G401 (cell line): ENCODE results near the gene SEPHS2. TPM values are rescaled to one million over a fixed set of nuclear protein-coding genes. Genes with fewer than 3 reads are reported as not detected.
"Not testable (repeated sequence)": the region's sequence is repeated elsewhere in the genome, so short reads cannot be mapped to it uniquely, and the experiment has no call there.

Experiments
- DNase-seq: peaks from one replicate; pipeline ENCODE4 v3.0.0-alpha.2; 2015; ENCODE audit warnings: low spot score
- in situ Hi-C: cut with HindIII; loops from 2 replicates; pipeline ENCODE4 v1.10.0; 2016; ENCODE audit warnings: low sequenced_read_pairs, mixed read lengths
- total RNA-seq: library from RNA; depleted of rRNA; stranded (reverse); fragments of >200 nt; shearing (Covaris generic); gene quantifications from 2 replicates; pipeline ENCODE4 v1.2.3, GENCODE V29; 2014; rRNA removed

The SEPHS2 gene
- total RNA-seq, result 64.0 and 83.6 TPM in 2 replicates

GRCh38 chr16:30445408-30446202, at the start of gene SEPHS2:
TSS of gene SEPHS2 (minus strand) at chr16:30445874. CDS start at chr16:30445727, 147 bp downstream.
- DNase-seq, result peak; percentile 98
- in situ Hi-C loops, result no loop called here

- in situ Hi-C loops, result no loop called here
- DNase-seq, result no peak
These were observed 49.0 kb upstream of the SEPHS2 start for GRCh38 chr16:30494709-30495108.

- no peak for DNase-seq
- in situ Hi-C loops, result no loop called here
These were observed 48.3 kb upstream of the SEPHS2 start for GRCh38 chr16:30493941-30494488.

DNA sequence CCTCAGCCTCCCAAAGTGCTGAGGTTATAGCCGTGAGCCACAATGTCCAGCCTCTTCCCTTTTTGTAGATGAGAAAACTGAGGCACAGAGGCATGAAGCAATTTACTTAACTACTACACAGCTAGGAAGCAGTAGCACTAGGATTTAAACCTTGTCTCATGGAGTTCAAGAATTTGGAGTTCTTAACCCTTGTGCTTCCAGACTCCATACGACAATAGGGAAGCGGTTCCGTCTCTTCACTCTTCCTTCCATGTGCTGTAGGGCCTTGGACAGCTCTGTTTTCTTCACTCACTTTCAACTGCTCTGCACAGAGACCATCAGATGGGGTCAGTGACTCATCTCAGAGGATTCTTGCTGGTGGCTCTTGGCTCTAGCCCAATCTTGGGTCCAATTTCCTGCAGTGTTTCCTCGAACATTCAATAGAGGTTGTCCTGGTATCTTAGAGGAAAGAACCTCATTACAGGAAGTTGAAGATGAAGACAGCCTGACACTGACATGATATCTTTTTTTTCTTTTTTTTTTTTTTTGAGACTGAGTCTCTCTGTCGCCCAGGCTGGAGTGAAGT, 46.2 kb upstream of the SEPHS2 start:
- DNase-seq, result no peak
- in situ Hi-C loops, result no loop called here

DNA sequence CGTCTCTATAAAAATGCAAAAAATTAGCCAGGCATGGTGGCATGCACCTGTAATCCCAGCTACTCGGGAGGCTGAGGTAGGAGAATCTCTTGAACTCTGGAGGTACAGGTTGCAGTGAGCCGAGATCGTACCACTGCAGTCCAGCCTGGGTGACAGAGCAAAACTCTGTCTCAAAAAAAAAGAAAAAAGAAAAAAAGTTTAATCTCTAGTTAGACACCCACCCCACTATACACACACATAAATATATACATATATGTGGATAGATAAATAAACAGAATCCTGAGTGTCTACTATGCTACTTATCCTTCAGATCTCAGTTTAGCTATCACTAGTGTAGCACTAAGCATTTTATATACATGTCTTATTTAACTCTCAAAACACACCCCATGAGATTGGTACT, 45.6 kb upstream of the SEPHS2 start:
- in situ Hi-C loops, result no loop called here
- no peak for DNase-seq

DNA sequence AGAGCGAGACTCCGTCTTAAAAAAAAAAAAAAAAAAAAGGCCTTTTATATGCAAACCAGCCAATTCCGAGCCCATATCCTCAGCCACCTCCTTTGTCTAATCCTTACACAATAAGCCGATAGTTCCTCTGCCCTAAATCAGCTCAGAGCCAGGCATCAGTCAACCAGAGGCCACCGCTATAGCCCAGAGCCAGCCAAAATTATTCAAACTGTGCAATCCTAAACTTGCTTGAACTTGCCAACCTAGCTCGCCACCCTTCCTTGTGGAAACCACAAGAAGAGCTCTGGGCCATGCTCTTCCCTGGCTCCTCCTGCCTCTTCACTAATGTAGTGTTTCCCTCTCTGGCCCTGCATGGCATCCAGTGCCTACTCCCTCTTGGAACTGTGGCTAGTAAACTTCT, 44.5 kb upstream of the SEPHS2 start:
- DNase-seq, result no peak
- in situ Hi-C loops, result no loop called here

GRCh38 chr16:30488764-30489605, 43.3 kb upstream of the SEPHS2 start:
- in situ Hi-C loops, result no loop called here
- DNase-seq, result no peak

- in situ Hi-C loops, result no loop called here
- no peak for DNase-seq
These were observed 40.3 kb upstream of the SEPHS2 start for GRCh38 chr16:30485818-30486436.

- in situ Hi-C loops, result no loop called here
- no peak for DNase-seq
These were observed 39.2 kb upstream of the SEPHS2 start for GRCh38 chr16:30484887-30485286.

DNA sequence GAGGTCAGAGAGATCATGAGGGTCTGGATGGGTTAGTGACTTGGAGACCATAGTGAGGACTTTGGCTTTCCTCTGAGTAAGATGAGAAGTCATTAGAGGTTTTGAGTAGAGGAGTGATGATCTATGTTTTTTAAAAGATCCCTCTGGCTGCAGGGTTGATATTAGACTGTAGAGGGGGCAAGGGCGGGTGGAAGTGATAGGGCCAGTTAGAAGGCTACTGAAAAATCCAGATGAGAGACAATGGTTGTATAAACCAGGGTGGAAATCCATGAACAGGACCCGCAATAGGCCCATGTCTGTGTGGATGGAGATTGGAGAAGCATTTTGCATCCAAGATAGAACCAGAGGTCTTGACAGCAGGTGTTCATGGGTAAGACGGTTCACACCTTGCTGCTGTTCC, 36.7 kb upstream of the SEPHS2 start:
- no peak for DNase-seq
- in situ Hi-C loops, result no loop called here

DNA sequence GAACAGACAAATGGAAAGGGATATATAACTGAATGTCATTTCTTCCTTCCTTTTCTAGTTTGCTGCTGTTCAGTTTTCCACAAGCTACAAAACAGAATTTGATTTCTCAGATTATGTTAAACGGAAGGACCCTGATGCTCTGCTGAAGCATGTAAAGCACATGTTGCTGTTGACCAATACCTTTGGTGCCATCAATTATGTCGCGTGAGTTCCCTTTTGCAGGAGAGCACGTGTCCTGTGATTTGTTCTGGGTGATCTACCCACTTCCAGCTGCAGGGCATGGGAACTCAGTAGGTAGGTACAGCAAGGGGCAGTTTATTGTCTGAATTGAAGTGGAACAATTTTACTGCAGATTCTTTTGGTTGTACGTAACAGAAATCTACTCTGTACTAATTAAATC, 35.7 kb upstream of the SEPHS2 start:
- in situ Hi-C loops, result no loop called here
- DNase-seq, result no peak

DNA sequence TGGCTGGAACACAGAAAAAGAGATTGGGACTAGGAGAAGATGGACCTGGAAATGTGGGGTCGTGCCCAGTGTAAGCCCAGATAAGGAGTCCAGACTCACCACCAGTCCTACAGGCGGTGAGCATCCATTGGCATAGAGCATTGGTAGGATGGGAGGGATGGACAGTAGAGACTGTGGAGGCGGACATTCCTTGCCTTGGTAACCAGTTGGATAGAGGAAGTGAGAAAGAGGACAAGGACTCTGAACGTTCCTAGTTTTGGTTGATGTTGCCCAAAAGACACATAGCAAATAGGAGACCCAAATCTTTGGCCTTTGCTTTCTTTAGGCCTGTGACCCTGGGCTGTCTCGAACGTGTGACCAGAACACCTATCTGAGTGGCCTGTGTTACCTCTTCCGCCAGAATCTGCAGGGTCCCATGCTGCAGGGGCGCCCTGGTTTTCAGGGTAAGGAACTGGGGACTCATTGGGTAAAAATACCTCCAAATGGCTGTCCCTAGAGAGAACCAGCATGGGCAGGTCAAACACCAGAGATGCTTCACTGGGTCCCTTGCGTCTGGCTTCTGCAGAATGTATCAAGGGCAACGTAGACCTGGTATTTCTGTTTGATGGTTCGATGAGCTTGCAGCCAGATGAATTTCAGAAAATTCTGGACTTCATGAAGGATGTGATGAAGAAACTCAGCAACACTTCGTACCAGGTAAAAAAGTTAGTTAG, 33.2 kb upstream of the SEPHS2 start:
- DNase-seq, result no peak
- in situ Hi-C loops, result no loop called here

GRCh38 chr16:30477773-30478172, 32.1 kb upstream of the SEPHS2 start:
- in situ Hi-C loops, DNase-seq: not testable (repeated sequence)

GRCh38 chr16:30476991-30477390, 31.3 kb upstream of the SEPHS2 start:
- in situ Hi-C loops, result no loop called here
- no peak for DNase-seq

DNA sequence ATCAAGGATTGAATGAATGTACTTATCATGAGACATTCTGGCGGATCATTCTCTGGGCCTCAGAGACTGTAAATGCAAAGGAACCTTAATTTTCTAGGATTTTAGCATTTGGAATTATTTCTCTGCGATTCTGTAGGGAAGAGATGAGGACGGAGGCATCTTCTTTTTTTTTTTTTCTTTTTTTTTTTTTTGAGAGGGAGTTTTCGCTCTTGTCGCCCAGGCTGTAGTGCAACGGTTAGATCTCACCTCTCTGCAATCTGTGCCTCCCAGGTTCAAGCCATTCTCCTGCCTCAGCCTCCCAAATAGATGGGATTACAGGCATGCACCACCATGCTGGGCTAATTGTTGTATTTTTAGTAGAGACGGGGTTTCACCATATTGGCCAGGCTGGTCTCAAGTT, 29.0 kb upstream of the SEPHS2 start:
- DNase-seq, result no peak
- in situ Hi-C loops, result no loop called here

GRCh38 chr16:30474074-30474452, 28.4 kb upstream of the SEPHS2 start:
- in situ Hi-C loops, result no loop called here
- no peak for DNase-seq

DNA sequence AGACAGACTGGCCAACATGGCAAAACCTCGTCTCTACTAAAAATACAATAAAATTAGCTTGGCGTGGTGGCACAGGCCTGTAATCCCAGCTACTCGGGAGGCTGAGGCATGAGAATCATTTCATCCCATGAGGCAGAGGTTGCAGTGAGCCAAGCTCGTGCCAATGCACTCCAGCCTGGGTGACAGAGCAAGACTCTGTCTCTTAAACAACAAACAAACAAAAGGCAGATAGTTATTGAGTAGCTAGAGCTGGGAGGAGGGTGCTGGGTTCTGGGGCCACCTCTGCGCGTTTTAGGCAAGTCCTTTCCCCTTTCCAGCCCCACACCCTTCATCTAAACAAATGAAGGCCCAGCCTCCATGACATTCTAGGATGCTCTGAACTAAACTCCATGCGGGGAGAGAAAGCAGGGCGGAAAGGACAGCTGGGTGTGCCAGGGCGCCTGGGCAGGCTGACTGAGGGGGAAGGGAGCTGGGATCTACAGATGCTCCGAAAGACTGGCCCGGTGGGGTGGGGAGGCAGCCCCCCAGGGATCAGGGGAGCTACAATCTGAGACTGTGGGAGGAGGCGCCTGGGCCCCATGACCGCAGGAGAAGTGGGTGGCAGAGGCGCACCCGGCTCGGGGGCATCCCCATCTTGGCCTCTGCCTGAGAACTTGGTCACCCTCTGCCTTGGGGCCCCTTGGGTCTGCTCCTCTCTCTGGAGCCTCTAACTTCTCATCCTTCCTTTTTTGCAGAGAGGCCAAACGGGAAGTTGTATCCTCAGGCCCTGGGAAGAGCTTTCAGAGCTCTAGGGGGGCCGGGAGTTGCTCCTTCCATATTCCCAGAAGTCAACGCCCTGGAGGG, 27.8 kb upstream of the SEPHS2 start:
- in situ Hi-C loops, result no loop called here

DNA sequence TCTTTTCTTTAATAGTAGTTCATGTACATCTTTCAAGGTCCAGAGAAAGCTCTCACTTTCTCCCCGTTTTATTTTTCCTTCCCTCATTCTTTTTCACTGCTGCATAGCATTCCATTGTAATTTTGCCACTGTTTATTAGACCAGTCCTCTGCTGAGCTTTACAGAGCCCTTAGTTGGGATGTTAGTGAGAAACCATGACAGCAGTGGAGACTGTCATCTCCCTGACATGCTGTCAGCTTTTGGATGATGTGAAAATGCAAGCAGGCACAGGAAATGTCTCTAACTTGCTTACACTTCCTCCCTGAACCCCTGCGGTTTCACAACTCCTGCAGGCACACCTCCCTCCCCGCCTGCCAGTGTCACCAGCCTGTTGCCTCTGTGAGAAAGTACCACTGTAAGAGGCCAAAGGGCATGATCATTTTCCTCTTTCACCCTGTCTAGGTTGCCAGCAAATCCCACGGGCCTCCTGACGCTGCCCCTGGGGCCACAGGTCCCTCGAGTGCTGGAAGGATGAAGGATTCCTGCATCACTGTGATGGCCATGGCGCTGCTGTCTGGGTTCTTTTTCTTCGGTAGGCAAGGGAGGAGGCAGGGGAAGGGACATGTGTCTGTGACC, 26.8 kb upstream of the SEPHS2 start, which contains the start of gene ITGAL:
Gene ITGAL, plus strand, starts transcription at position 415 of the 615 bp plus-strand sequence. Its CDS starts 96 bp downstream, at position 511.
- in situ Hi-C loops, result no loop called here
- DNase-seq, result no peak

More for the DNA sequence above, 27.8 kb upstream of the SEPHS2 start:
- DNase-seq, result no peak
